ENCODE results near the gene DCTN4. TPM values are rescaled to one million over a fixed set of nuclear protein-coding genes. Genes with fewer than 3 reads are reported as not detected.

The DCTN4 gene
- total RNA-seq, 1 donor from 2014 or later: 92.1 TPM

DNA sequence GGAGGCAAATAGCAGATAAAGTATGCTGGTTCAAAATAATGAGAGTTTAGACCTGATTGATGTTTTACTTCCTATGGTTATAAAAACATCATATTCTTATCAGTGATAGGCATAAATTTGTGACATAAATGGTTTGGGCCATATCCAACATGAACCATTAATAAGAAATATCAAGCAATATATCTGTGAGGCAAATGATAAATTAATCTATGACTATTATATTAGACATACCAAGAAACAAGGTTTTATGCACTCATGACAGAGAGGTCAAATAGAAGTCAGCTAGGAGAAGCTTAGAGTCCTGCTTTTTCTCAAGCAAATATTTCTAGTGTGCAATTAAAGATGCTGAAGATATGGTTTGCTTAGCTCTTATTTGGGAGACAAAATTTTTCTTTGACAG, 30.2 kb upstream of the DCTN4 start:
- TF ChIP-seq, protein P1, sequence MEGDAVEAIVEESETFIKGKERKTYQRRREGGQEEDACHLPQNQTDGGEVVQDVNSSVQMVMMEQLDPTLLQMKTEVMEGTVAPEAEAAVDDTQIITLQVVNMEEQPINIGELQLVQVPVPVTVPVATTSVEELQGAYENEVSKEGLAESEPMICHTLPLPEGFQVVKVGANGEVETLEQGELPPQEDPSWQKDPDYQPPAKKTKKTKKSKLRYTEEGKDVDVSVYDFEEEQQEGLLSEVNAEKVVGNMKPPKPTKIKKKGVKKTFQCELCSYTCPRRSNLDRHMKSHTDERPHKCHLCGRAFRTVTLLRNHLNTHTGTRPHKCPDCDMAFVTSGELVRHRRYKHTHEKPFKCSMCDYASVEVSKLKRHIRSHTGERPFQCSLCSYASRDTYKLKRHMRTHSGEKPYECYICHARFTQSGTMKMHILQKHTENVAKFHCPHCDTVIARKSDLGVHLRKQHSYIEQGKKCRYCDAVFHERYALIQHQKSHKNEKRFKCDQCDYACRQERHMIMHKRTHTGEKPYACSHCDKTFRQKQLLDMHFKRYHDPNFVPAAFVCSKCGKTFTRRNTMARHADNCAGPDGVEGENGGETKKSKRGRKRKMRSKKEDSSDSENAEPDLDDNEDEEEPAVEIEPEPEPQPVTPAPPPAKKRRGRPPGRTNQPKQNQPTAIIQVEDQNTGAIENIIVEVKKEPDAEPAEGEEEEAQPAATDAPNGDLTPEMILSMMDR (IDR thresholded peaks at IDR 0.05; ENCODE audit: partially characterized antibody, unreplicated experiment): no peak
- no peak for DNase-seq
- H3K27ac Mint-ChIP-seq (ENCODE audit: unreplicated experiment): no peak overlapping the region
- no peak overlapping the region for H3K4me3 Mint-ChIP-seq (ENCODE audit: unreplicated experiment)
- H3K36me3 Mint-ChIP-seq (ENCODE audit: unreplicated experiment): peaks cover 5% of the 10 kb centered on the region
- no peaks in the 10 kb centered on the region for H3K9me3 Mint-ChIP-seq (ENCODE audit: unreplicated experiment)
- peaks cover 2% of the 10 kb centered on the region for H3K4me1 Mint-ChIP-seq (ENCODE audit: low read depth, unreplicated experiment)
- H3K27me3 Mint-ChIP-seq (ENCODE audit: unreplicated experiment): peaks cover 2% of the 10 kb centered on the region

DNA sequence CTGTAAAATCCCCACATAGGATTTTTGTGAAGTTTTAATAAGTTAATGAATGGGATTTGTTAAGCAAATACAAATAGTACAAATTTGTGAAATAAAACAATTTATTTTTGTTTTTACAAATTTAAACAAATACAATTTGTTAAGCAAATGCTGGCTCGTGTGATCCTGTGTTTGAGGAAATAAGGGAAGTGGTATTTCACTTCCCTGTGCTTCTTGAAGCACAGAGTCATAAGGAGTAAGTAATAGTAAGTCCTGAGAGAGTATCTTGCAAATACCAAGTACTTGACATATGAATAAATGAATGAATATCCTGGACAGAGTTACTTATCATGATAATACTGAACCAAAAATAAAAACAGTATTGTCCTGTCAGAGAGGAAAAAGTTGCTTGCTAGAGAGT, 28.8 kb upstream of the DCTN4 start:
- Mint-ChIP-seq H3K27ac (ENCODE audit: unreplicated experiment) (no peak overlapping the region), H3K9me3 (ENCODE audit: unreplicated experiment) (no peaks in the 10 kb centered on the region), H3K4me1 (ENCODE audit: low read depth, unreplicated experiment) (peaks cover 2% of the 10 kb centered on the region), H3K36me3 (ENCODE audit: unreplicated experiment) (peaks cover 5% of the 10 kb centered on the region), H3K4me3 (ENCODE audit: unreplicated experiment) (no peak overlapping the region), H3K27me3 (ENCODE audit: unreplicated experiment) (no peaks in the 10 kb centered on the region)
- TF ChIP-seq, protein P1 (IDR thresholded peaks at IDR 0.05; ENCODE audit: partially characterized antibody, unreplicated experiment): no peak
- DNase-seq: no peak

DNA sequence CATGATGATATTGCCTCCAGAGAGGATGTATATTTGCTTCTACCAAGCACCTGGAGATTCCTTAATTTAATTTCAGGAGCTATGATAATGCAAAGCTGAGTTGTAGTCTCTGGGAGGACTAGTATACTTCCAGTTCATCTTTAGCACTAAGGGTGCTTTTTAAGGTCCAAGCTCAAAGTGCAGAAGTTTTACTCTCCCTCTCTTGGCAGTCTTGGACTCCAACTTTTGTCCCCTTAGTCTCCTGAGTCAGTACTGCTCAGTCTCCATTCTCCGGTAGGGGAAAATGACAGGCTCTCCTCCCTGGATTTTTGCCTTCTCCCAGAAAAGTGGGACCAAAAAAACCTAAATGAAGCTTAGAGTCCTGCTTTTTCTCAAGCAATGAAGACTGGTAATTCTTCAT, 28.1 kb upstream of the DCTN4 start:
- no peak overlapping the region for H3K27ac Mint-ChIP-seq (ENCODE audit: unreplicated experiment)
- H3K4me1 Mint-ChIP-seq (ENCODE audit: low read depth, unreplicated experiment): peaks cover 2% of the 10 kb centered on the region

DNA sequence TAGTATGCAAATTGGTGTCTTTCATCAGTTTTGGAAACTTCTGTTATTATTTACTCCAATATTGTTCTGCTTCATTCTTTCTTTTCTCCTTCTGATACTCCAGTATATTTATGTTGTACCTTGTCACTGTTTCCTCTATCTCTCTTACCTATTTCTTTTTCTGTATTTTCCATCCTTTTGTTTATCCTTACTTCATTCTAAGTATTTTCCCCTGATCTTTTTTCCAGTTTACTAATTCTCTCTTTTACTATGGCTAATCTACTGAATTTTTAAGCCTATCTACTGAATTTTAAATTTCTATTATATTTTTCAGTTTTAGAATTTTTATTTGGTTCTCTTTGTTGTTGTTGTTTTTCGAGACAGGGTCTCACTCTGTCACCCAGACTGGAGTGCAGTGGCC, 27.1 kb upstream of the DCTN4 start:
- peaks cover 2% of the 10 kb centered on the region for H3K4me1 Mint-ChIP-seq (ENCODE audit: low read depth, unreplicated experiment)
- H3K9me3 Mint-ChIP-seq (ENCODE audit: unreplicated experiment): peaks cover 2% of the 10 kb centered on the region
- TF ChIP-seq, protein P1 (IDR thresholded peaks at IDR 0.05; ENCODE audit: partially characterized antibody, unreplicated experiment): no peak
- no peaks in the 10 kb centered on the region for H3K27me3 Mint-ChIP-seq (ENCODE audit: unreplicated experiment)
- peaks cover 5% of the 10 kb centered on the region for H3K36me3 Mint-ChIP-seq (ENCODE audit: unreplicated experiment)
- H3K27ac Mint-ChIP-seq (ENCODE audit: unreplicated experiment): no peak overlapping the region
- DNase-seq: no peak
- H3K4me3 Mint-ChIP-seq (ENCODE audit: unreplicated experiment): no peak overlapping the region

More for the DNA sequence above, 28.1 kb upstream of the DCTN4 start:
- no peaks in the 10 kb centered on the region for H3K27me3 Mint-ChIP-seq (ENCODE audit: unreplicated experiment)
- TF ChIP-seq, protein P1 (IDR thresholded peaks at IDR 0.05; ENCODE audit: partially characterized antibody, unreplicated experiment): no peak
- no peak overlapping the region for H3K4me3 Mint-ChIP-seq (ENCODE audit: unreplicated experiment)
- peaks cover 5% of the 10 kb centered on the region for H3K36me3 Mint-ChIP-seq (ENCODE audit: unreplicated experiment)
- DNase-seq: no peak
- no peaks in the 10 kb centered on the region for H3K9me3 Mint-ChIP-seq (ENCODE audit: unreplicated experiment)

DNA sequence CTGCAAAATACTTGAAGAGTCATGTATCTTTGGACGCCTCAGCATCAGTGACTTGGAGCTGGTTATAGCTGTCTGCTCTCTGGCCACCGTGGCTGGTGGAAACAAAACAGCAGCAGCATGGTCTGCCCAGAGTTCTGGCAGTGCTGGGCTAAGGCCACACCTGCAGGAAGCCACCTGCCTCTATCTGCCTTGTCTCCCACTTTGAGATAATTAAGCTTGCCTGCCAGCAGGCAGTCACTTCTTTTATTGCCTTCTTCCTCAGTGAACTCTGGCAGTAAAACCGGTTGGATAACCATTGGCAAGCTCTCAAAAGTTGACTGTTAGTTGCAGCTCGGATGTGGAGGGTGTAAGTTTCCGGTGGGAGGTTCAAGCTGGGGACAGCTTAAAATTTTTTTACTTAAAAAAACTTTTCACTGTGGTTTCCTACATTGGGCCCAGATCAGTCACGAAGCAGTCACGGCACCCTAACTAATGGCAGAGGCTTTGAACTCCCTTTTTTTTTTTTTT, 24.7 kb upstream of the DCTN4 start:
- Mint-ChIP-seq H3K9me3 (ENCODE audit: unreplicated experiment) (peaks cover 2% of the 10 kb centered on the region), H3K4me1 (ENCODE audit: low read depth, unreplicated experiment) (no peaks in the 10 kb centered on the region), H3K4me3 (ENCODE audit: unreplicated experiment) (no peak overlapping the region), H3K27me3 (ENCODE audit: unreplicated experiment) (peaks cover 2% of the 10 kb centered on the region), H3K27ac (ENCODE audit: unreplicated experiment) (no peak overlapping the region), H3K36me3 (ENCODE audit: unreplicated experiment) (peaks cover 5% of the 10 kb centered on the region)
- no peak for DNase-seq
- TF ChIP-seq, protein P1 (IDR thresholded peaks at IDR 0.05; ENCODE audit: partially characterized antibody, unreplicated experiment): no peak

Data from glutamatergic neuron (in vitro differentiated cells).